Measurements from ENCODE around the gene SERPIND1. TPM values are rescaled to one million over a fixed set of nuclear protein-coding genes. Genes with fewer than 3 reads are reported as not detected.

SERPIND1 gene
- total and polyA plus RNA-seq, 2 of the 8 experiments (the other 6 are each of a cell fraction or from before 2014, with no cell fraction given): not detected

DNA sequence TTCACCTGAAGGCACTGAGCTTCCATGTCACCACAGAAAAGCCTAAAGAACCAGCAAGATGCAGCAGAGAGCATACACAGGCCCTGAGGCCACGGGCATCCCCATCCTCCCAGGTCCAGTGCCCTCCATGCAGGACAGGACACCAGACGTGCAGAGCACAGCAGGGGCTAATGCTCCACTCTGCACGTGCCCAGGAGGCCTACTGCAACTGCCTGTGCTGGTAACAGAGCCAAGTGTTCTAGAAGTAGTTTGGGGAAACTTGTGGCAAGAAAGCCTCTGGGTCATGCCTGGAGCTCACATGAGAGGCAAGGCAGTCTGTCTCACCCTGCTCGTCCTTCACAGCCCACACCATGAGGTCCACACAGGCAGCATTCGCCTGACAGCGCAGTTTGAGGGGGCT, 30.7 kb downstream of the SERPIND1 start:
- no peak overlapping the region for H4K5ac ChIP-seq (ENCODE audit: insufficient read length, low read depth, low read length)
- H2BK12ac ChIP-seq (ENCODE audit: low read depth, low read length): no peak overlapping the region
- no peak overlapping the region for H3K4me2 ChIP-seq (ENCODE audit: insufficient read depth in 1 of 2, low read depth in 2 of 2, low read length in 2 of 2)
- no peak overlapping the region for H3K4me3 ChIP-seq (ENCODE audit: extremely low read depth in 1 of 4, insufficient read depth in 2 of 4, low read depth in 3 of 4, low read length in 4 of 4)
- FAIRE-seq (no peak), DNase-seq (ENCODE audit: low read depth in 1 of 2, low spot score in 2 of 2) (no peak)
- TF ChIP-seq KDM1A (IDR thresholded peaks at IDR 0.05; ENCODE audit: borderline replicate concordance, low read length) (no peak), KDM5A (IDR thresholded peaks at IDR 0.05; ENCODE audit: low read length) (no peak), CHD2 (IDR thresholded peaks at IDR 0.05; ENCODE audit: low read length) (no peak), JUN (IDR thresholded peaks at IDR 0.05; ENCODE audit: low read depth, low read length) (no peak), SAP30 (IDR thresholded peaks at IDR 0.05; ENCODE audit: insufficient read depth, insufficient replicate concordance, low read length) (no peak), TCF12 (IDR thresholded peaks at IDR 0.05; ENCODE audit: low read depth, low read length) (no peak), SIN3A (conservative IDR thresholded peaks at IDR 0.05 in 1 of 2, IDR thresholded peaks at IDR 0.05 in 1 of 2; ENCODE audit: low read depth in 1 of 2, low read length in 2 of 2) (no peak), CEBPB (IDR thresholded peaks at IDR 0.05; ENCODE audit: low read depth, low read length) (no peak), ZNF274 (IDR thresholded peaks at IDR 0.05; ENCODE audit: borderline replicate concordance, extremely low read depth, low read length) (no peak), FOSL1 (IDR thresholded peaks at IDR 0.05; ENCODE audit: insufficient read depth, low read depth, low read length) (no peak), CHD1 (IDR thresholded peaks at IDR 0.05; ENCODE audit: low read depth, low read length) (no peak)
- TF ChIP-seq, protein P1, sequence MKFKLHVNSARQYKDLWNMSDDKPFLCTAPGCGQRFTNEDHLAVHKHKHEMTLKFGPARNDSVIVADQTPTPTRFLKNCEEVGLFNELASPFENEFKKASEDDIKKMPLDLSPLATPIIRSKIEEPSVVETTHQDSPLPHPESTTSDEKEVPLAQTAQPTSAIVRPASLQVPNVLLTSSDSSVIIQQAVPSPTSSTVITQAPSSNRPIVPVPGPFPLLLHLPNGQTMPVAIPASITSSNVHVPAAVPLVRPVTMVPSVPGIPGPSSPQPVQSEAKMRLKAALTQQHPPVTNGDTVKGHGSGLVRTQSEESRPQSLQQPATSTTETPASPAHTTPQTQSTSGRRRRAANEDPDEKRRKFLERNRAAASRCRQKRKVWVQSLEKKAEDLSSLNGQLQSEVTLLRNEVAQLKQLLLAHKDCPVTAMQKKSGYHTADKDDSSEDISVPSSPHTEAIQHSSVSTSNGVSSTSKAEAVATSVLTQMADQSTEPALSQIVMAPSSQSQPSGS (IDR thresholded peaks at IDR 0.05; ENCODE audit: low read length): no peak
- POLR2A ChIA-PET (ENCODE audit: partially characterized antibody): no interaction called here
- 86% methylated on average over 6 of the region's 6 CpGs; no CpG with 5 or more reads in 1 of the 2 experiments for WGBS, 2 experiments (ENCODE audit: extremely low coverage in 1 of 2, insufficient coverage in 1 of 2, insufficient read length in 1 of 2, insufficient replicate concordance in 2 of 2, low coverage in 1 of 2, low lambda C conversion rate in 2 of 2, missing lambda C conversion rate in 1 of 2)
- H3K18ac ChIP-seq (ENCODE audit: extremely low read depth, low read length): no peak overlapping the region
- no peak overlapping the region for H3K9ac ChIP-seq (replicated peaks in 1 of 4; ENCODE audit: extremely low read depth in 1 of 4, low read depth in 3 of 4, low read length in 3 of 4)
- no peak overlapping the region for H2BK120ac ChIP-seq (replicated peaks; ENCODE audit: low read depth, low read length)
- no peaks in the 10 kb centered on the region for H3K79me1 ChIP-seq (ENCODE audit: low read depth, low read length)
- H2AFZ ChIP-seq (ENCODE audit: low read length): no peak overlapping the region
- no peaks in the 10 kb centered on the region for H3K9me3 ChIP-seq (ENCODE audit: insufficient read depth in 2 of 2, low read depth in 1 of 2, low read length in 1 of 2)
- no peak overlapping the region for H3K4ac ChIP-seq (replicated peaks; ENCODE audit: insufficient read length, low read depth, low read length)
- H3K27ac ChIP-seq (ENCODE audit: low read depth, low read length): no peak overlapping the region
- H3K14ac ChIP-seq (ENCODE audit: insufficient read length): no peak overlapping the region
- H2AK5ac ChIP-seq (ENCODE audit: low read depth, low read length): no peak overlapping the region
- H3K79me2 ChIP-seq (ENCODE audit: control insufficient read depth in 1 of 2, insufficient read depth in 2 of 2, low read length in 2 of 2): no peaks in the 10 kb centered on the region
- H3K4me1 ChIP-seq (replicated peaks in 1 of 4; ENCODE audit: control insufficient read depth in 3 of 4, insufficient read depth in 4 of 4, low read length in 3 of 4): no peaks in the 10 kb centered on the region
- H3K36me3 ChIP-seq (ENCODE audit: control insufficient read depth in 2 of 4, insufficient read depth in 4 of 4, low read length in 3 of 4): peaks cover 0 to 7% (median 4%) of the 10 kb centered on the region in 4 experiments; a peak in 2 of 8 replicates
- H3K56ac ChIP-seq (replicated peaks; ENCODE audit: insufficient read length, low read depth, low read length): no peak overlapping the region
- no peak overlapping the region for H2BK5ac ChIP-seq (ENCODE audit: low read depth, low read length)
- H2BK20ac ChIP-seq (ENCODE audit: low read length): no peak overlapping the region
- CTCF ChIA-PET (ENCODE audit: partially characterized antibody): interaction anchor here (0.5 to 2.9 kb wide), 30 partner anchors 10 to 290 kb away, joined by 3 to 17 read pairs (median 4); partner anchors contain the start of genes LZTR1, PI4KA and SNAP29
- H4K8ac ChIP-seq (ENCODE audit: extremely low read depth, insufficient read depth, low read length): no peak overlapping the region
- H3K23ac ChIP-seq (ENCODE audit: insufficient read length): no peak overlapping the region
- H3K27me3 ChIP-seq (replicated peaks in 1 of 4; ENCODE audit: control insufficient read depth in 3 of 4, extremely low read depth in 1 of 4, insufficient read depth in 3 of 4, low read length in 3 of 4): no peaks in the 10 kb centered on the region
- H4K20me1 ChIP-seq (replicated peaks in 1 of 2; ENCODE audit: control insufficient read depth in 1 of 2, insufficient read depth in 2 of 2, low read length in 2 of 2): peaks cover 0 to 4% of the 10 kb centered on the region in 2 experiments
- H4K91ac ChIP-seq (replicated peaks; ENCODE audit: insufficient read length, low read length): no peak overlapping the region
- H3K23me2 ChIP-seq (ENCODE audit: low read depth, low read length): no peaks in the 10 kb centered on the region
- H2BK15ac ChIP-seq (ENCODE audit: low read length): no peak overlapping the region

Measured in H1 (cell line).